OCI-LY3 (cell line): ENCODE measurements around the gene ATP7A.
A peak's percentile ranks its signal among the peaks of the same experiment; 100 is the strongest.
"Not testable (repeated sequence)": the region's sequence is repeated elsewhere in the genome, so short reads cannot be mapped to it uniquely, and the experiment has no call there.

Source experiments
- H2AFZ ChIP-seq: fragments of 200-600, 300-600 bp; shearing (Covaris generic); 2 replicates; pipeline ENCODE4 v1.6.0; 2014; ENCODE audit warnings: antibody characterized with exemption, low read depth, low read length
- H3K27ac ChIP-seq: fragments of 200-600, 300-600 bp; sonication (generic); 2 replicates; pipeline ENCODE4 v1.5.1; 2014; ENCODE audit warnings: mild to moderate bottlenecking, low read length, moderate library complexity, mixed read lengths
- H3K27me3 ChIP-seq: fragments of 200-600, 300-600 bp; sonication (generic); 2 replicates; pipeline ENCODE4 v1.6.1; 2014; ENCODE audit warnings: low read depth, low read length, mixed read lengths
- H3K36me3 ChIP-seq: fragments of 200-600, 300-600 bp; sonication (generic); replicated peaks from 2 replicates; pipeline ENCODE3; 2014; ENCODE audit warnings: low read depth, low read length, mixed read lengths
- H3K4me1 ChIP-seq: fragments of 300-600, 200-600 bp; sonication (generic); 2 replicates; pipeline ENCODE4 v1.6.1; 2014; ENCODE audit warnings: low read length, mixed read lengths
- H3K4me2 ChIP-seq: fragments of 200-600, 300-600 bp; sonication (generic); 2 replicates; pipeline ENCODE4 v1.6.1; 2014; ENCODE audit warnings: low read length, mixed read lengths
- H3K4me3 ChIP-seq: fragments of 300-600, 200-600 bp; sonication (generic); 2 replicates; pipeline ENCODE4 v1.5.1; 2014; ENCODE audit warnings: antibody characterized with exemption, mild to moderate bottlenecking, low read length, moderate library complexity
- H3K79me2 ChIP-seq: fragments of 300-600, 200-600 bp; shearing (Covaris generic); 2 replicates; pipeline ENCODE4 v1.6.1; 2014; ENCODE audit warnings: mild to moderate bottlenecking, low read length, mixed read lengths
- H3K9ac ChIP-seq: fragments of 300-600, 200-600 bp; shearing (Covaris generic); 2 replicates; pipeline ENCODE4 v1.6.0; 2014; ENCODE audit warnings: mild to moderate bottlenecking, low read length, moderate library complexity
- H3K9me3 ChIP-seq: fragments of 200-600, 300-600 bp; shearing (Covaris generic); 2 replicates; pipeline ENCODE4 v1.6.1; 2014; ENCODE audit warnings: low read length, mixed read lengths; ENCODE audit not compliant: insufficient read depth
- H4K20me1 ChIP-seq: fragments of 200-600, 300-600 bp; sonication (generic); 2 replicates; pipeline ENCODE4 v1.6.1; 2016; ENCODE audit warnings: low read length, mixed read lengths; ENCODE audit not compliant: insufficient read depth
- EZH2phosphoT487 ChIP-seq: fragments of 200-600 bp; shearing (Covaris generic); IDR thresholded peaks from 2 replicates; pipeline ENCODE4 v1.6.1; 2018; ENCODE audit warnings: antibody characterized with exemption, mixed run types, low read depth
- TF ChIP-seq, protein P1 (sequence below): fragments of 200-600, 300-600 bp; sonication (generic); IDR thresholded peaks from 2 replicates; pipeline ENCODE4 v1.5.1; 2014; ENCODE audit warnings: antibody characterized with exemption, low read length, low read depth

Gene ATP7A

DNA sequence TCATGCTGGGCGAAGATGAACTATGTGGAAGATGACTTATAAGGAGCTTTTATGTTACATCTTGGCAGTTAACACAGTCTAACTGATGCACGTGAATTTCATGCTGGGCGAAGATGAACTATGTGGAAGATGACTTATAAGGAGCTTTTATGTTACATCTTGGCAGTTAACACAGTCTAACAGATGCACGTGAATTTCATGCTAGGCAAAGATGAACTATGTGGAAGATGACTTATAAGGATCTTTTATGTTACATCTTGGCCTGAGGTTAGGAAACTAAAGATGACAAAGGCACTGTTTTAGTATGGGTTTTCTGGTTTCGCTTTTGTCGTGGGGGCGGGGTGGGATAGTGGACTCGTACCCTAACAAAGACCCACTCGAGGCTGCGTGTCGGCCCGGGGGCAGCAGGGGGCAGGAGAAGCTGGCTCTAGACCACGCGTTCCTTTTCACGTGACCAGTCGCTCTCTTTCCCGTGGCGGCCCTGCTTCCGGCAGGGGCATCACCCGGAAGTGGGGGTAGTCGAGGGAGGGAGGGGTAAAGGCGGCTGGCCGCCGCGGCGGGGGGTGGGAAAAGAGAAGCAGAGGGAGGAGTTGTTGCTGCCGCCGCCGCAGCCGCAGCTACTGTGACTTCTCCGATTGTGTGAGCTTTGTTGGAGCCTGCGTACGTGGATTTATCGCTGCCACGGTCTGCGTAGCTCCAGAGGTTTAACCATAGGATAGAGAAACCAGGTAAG lies at the start of gene ATP7A:
ATP7A (plus strand) TSS at position 586 of the 733 bp plus-strand sequence. CDS start 60,949 bp downstream, outside the sequence.
- H2AFZ ChIP-seq: peak within 1 kb of the TSS; percentile 88
- no peaks in the 10 kb centered on the region for H3K9me3 ChIP-seq
- H3K4me2 ChIP-seq: peak within 1 kb of the TSS; percentile 86
- H3K4me3 ChIP-seq: peak within 1 kb of the TSS; percentile 90
- peaks cover 7% of the 10 kb centered on the region for H3K4me1 ChIP-seq
- H3K36me3 ChIP-seq: peaks cover 3% of the 10 kb centered on the region
- no peaks in the 10 kb centered on the region for H3K27me3 ChIP-seq
- peaks cover 17% of the 10 kb centered on the region; the same call in 1 of the 2 replicates for H3K79me2 ChIP-seq
- peak within 1 kb of the TSS; percentile 63 for H3K27ac ChIP-seq
- TF ChIP-seq EZH2phosphoT487: no peak
- TF ChIP-seq, protein P1, sequence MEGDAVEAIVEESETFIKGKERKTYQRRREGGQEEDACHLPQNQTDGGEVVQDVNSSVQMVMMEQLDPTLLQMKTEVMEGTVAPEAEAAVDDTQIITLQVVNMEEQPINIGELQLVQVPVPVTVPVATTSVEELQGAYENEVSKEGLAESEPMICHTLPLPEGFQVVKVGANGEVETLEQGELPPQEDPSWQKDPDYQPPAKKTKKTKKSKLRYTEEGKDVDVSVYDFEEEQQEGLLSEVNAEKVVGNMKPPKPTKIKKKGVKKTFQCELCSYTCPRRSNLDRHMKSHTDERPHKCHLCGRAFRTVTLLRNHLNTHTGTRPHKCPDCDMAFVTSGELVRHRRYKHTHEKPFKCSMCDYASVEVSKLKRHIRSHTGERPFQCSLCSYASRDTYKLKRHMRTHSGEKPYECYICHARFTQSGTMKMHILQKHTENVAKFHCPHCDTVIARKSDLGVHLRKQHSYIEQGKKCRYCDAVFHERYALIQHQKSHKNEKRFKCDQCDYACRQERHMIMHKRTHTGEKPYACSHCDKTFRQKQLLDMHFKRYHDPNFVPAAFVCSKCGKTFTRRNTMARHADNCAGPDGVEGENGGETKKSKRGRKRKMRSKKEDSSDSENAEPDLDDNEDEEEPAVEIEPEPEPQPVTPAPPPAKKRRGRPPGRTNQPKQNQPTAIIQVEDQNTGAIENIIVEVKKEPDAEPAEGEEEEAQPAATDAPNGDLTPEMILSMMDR: peak; percentile 59
- H3K9ac ChIP-seq: peak within 1 kb of the TSS; percentile 72
- H4K20me1 ChIP-seq: no peaks in the 10 kb centered on the region

DNA sequence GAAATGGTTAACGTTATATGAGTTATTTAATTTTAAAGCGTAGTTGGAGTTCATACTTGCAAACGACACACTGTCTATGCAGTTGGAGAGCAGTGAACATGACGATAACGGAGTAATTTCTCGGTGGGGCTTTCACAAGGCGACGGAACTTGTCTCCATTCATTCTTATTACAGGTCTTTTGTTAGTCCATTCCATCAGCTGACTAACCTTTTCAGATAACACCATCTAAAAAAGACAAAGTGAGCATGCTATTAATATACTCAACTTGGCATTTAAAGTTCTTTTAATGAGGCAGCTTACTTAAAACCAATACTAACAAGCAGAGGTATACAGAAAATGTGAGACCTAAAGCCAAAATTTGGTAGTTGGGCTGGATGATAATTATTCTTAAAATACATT lies 35.1 kb upstream of the ATP7A start:
- no peak for TF ChIP-seq EZH2phosphoT487
- H3K4me2 ChIP-seq: no peak overlapping the region
- no peak overlapping the region for H3K27ac ChIP-seq
- H4K20me1 ChIP-seq: no peaks in the 10 kb centered on the region
- H2AFZ ChIP-seq: no peak overlapping the region
- peaks cover 12% of the 10 kb centered on the region for H3K36me3 ChIP-seq
- no peaks in the 10 kb centered on the region for H3K27me3 ChIP-seq
- H3K4me3 ChIP-seq: no peak overlapping the region
- H3K79me2 ChIP-seq: peaks cover 25% of the 10 kb centered on the region
- H3K9me3 ChIP-seq: no peaks in the 10 kb centered on the region
- H3K9ac ChIP-seq: no peak overlapping the region
- no peaks in the 10 kb centered on the region for H3K4me1 ChIP-seq

DNA sequence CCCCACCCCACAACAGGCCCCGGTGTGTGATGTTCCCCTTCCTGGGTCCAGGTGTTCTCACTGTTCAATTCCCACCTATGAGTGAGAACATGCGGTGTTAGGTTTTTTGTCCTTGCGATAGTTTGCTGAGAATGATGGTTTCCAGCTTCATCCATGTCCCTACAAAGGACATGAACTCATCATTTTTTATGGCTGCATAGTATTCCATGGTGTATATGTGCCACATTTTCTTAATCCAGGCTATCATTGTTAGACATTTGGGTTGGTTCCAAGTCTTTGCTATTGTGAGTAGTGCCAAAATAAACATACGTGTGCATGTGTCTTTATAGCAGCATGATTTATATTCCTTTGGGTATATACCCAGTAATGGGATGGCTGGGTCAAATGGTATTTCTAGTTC lies 29.1 kb upstream of the ATP7A start:
- not testable (repeated sequence) for H3K9ac ChIP-seq, H2AFZ ChIP-seq, H3K4me2 ChIP-seq, H3K9me3 ChIP-seq, H3K36me3 ChIP-seq, H3K4me1 ChIP-seq, H3K27me3 ChIP-seq, H3K27ac ChIP-seq, H3K4me3 ChIP-seq, H4K20me1 ChIP-seq
- peaks cover 47% of the 10 kb centered on the region for H3K79me2 ChIP-seq

DNA sequence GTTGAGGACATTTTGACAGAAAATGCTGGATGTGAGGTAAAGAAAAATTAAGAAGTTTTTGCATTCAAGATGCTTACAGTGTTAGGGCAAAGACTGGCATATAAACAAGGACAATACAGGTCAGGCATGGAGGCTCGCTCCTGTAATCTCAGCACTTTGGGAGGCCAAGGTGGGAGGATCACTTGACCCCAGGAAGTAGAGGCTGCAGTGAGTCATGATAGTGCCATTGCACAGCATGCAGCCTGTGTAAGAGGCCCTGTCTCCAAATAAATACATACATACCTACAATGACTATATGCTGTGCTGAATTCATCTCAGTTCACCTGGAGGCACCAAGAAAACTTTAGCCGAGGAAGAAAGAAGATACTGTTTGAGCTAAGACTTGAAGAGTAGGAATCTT lies 17.6 kb upstream of the ATP7A start:
- Histone ChIP-seq H3K4me1 (peaks cover 12% of the 10 kb centered on the region), H3K4me3 (no peak overlapping the region), H4K20me1 (peaks cover 12% of the 10 kb centered on the region), H3K9ac (no peak overlapping the region), H2AFZ (no peak overlapping the region), H3K36me3 (peaks cover 9% of the 10 kb centered on the region), H3K27ac (no peak overlapping the region), H3K27me3 (no peaks in the 10 kb centered on the region), H3K4me2 (no peak overlapping the region), H3K9me3 (no peaks in the 10 kb centered on the region), H3K79me2 (peaks cover 68% of the 10 kb centered on the region)
- TF ChIP-seq, protein P1: no peak
- no peak for TF ChIP-seq EZH2phosphoT487

DNA sequence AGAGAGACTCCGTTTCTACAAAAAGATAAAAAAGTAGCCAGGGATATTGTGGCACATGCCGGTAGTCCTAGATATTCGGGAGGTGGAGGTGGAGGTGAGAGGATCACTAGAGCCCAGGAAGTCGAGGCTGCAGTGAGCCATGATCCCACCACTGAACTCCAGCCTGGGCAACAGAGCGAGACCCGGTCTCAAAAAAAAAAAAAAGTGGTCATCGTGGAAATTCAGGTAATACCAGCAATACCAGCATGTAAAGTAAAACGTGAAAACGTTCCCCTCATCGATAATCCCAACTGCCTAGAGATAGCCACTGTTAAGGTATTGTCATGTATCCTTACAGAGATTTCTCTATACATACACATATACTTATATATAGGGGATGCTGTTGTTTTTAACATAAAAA lies 16.8 kb upstream of the ATP7A start:
- Histone ChIP-seq H3K27me3 (no peaks in the 10 kb centered on the region), H2AFZ (no peak overlapping the region), H3K4me3 (peak overlapping the region; percentile 99), H4K20me1 (peaks cover 12% of the 10 kb centered on the region), H3K4me1 (peaks cover 12% of the 10 kb centered on the region), H3K9ac (peak overlapping the region; percentile 97), H3K4me2 (peak overlapping the region; percentile 74), H3K27ac (no peak overlapping the region), H3K36me3 (peaks cover 9% of the 10 kb centered on the region), H3K9me3 (no peaks in the 10 kb centered on the region), H3K79me2 (peaks cover 60% of the 10 kb centered on the region)
- TF ChIP-seq EZH2phosphoT487: no peak
